H1 (cell line): ENCODE measurements around the gene FBN2. TPM values are rescaled to one million over a fixed set of nuclear protein-coding genes. Genes with fewer than 3 reads are reported as not detected.

Experiments used
- GABPA ChIP-seq: IDR thresholded peaks from 2 replicates; pipeline ENCODE4 v1.6.1; 2011; ENCODE audit warnings: mild to moderate bottlenecking, low read length, moderate library complexity, borderline replicate concordance; ENCODE audit not compliant: insufficient read depth
- HDAC2 ChIP-seq, 2 experiments: fragments of 300-600 bp in 1 of 2; sonication (generic) in 1 of 2; IDR thresholded peaks; 2 replicates each; pipeline ENCODE4 v1.6.1; 2011 to 2012; ENCODE audit warnings: low read depth in 2 of 2, low read length in 2 of 2, mild to moderate bottlenecking in 2 of 2, moderate library complexity in 2 of 2, borderline replicate concordance in 1 of 2, inconsistent platforms in 1 of 2
- JUND ChIP-seq: IDR thresholded peaks from 2 replicates; pipeline ENCODE4 v1.6.1; 2011; ENCODE audit warnings: mild to moderate bottlenecking, improper control_type of control experiment, low read length
- YY1 ChIP-seq: IDR thresholded peaks from 2 replicates; pipeline ENCODE4 v1.6.1; 2011; ENCODE audit warnings: low read depth, mild to moderate bottlenecking, low read length
- polyA plus RNA-seq, 7 experiments: library from polyadenylated mRNA; depleted of rRNA in 3 of 7; stranded (reverse) in 5 of 7; unstranded in 2 of 7; fragments of >200 nt in 5 of 7; fragments of 200-250 nt in 2 of 7; gene quantifications; 1 replicate in 5 of 7; 2 replicates in 1 of 7; 4 replicates in 1 of 7; pipeline versions ENCODE4 v1.2.1 to v1.2.3, GENCODE V29; 2011 to 2013; ENCODE audit warnings: missing spikeins in 2 of 7, mixed read lengths in 2 of 7
- total RNA-seq: library from RNA; stranded (reverse); fragmentation: NEBNext Ultra II Directional; extraction: Animal tissue kit (Norgen Biotek cat#: 25700); gene quantifications from 2 replicates; pipeline ENCODE4 v1.2.1, GENCODE V29; 2021

FBN2 gene
- total and polyA plus RNA-seq, 2 of the 8 experiments (the other 6 are each of a cell fraction or from before 2014, with no cell fraction given): 14.1 to 16.3 TPM

DNA sequence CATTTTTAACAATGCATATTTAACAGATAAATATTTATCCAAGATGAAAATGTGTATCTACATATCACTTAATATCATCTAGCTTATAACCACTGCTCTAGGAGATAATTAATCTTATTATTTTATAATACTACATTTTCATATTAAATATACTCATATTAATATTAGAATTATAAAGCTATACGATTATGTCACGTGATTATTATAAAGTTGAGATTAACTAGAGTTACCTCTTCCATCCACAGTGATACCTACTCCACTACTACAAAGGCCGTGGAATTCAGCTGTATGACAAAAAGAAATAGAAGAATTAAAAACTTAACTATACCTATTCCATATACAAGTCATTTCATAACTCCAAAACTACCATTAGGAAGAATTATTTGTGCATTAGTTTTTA is 171.9 kb downstream of the FBN2 start (continued):
- TF ChIP-seq JUND: no peak
- TF ChIP-seq HDAC2 (IDR thresholded peaks at IDR 0.05; ENCODE audit: borderline replicate concordance in 1 of 2, low read depth in 2 of 2, low read length in 2 of 2): no peak
- TF ChIP-seq YY1: no peak
- no peak for TF ChIP-seq GABPA
